ENCODE results near the gene BCL11A.

Gene BCL11A

GRCh38 chr2:60484133-60484645, 69.3 kb downstream of the BCL11A start:
- no peak for DNase-seq (ENCODE audit: low read depth)

- DNase-seq (ENCODE audit: low read depth) = no peak
Observed at GRCh38 chr2:60483401-60483800, 70.1 kb downstream of the BCL11A start.

DNA sequence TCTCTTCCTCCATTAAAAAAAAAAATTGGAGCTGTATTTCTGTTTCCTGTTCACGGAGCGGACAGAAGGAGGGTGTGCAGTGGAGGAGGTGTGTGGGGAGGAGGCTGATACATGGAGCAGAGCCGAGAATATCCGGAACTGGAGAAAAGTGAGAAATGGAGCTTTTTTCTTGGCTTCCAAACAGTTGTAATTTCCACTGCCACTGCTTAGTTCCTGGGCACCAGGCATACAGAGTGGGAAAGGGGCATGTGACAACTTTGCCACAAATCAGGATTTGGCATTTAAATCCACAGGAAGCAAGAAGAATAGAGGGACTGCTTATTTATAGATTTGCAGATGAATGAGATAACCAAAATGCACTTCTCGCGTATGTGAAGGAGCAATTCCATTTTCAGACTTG, 71.2 kb downstream of the BCL11A start:
- no peak for DNase-seq (ENCODE audit: low read depth)

DNA sequence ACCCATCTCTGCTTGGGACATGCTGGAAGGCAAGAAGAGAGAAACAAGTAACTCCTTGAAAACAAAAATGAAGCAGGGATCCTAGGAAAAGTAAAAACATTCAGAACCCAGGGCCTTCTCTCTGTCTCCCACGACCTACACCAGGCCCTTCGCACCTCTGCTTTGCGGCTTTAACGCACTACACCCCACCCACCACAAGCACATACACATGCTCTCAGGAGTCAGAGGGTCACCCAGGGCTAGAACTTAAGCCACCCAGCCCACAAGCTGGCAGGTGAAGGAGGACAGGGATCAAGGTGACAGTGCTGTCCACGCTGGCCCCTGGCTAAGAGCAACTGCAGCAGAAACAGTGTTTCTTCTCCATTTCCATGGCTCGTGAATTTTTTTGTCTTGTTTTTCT, 72.2 kb downstream of the BCL11A start:
- DNase-seq (ENCODE audit: low read depth) = no peak

DNA sequence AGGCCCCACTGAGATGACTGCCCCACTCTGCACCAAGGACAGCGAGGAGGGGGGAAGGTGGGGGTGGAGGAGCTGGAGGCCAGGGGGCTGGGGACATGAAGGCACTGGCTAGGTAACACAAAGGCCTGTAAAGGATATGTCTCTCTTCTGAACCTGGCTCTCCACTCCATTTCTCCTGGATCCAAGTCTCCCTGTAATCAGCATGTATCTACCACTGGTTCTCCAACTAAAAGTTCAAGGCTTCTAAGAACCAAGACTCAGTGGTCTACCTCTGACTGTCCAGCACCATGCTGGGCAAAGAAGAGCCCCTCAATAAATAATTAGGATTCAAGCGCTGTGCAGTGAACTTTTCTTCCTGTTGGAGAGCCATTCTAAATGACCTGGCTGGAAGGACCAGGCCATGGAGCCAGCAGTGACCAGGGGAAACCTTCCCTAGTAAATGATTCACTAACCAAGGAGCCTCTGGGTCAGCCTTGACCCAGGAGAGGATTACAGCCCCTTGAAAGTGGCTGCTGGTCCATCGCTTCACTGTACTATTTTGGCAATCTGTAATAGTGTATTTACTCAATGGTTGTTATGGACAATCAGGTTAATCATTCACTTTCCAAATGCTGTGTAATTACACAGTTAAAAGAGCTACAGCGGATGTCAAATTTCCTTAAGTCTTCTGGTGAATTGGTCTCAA, 73.2 kb downstream of the BCL11A start:
- DNase-seq (ENCODE audit: low read depth) = no peak

DNA sequence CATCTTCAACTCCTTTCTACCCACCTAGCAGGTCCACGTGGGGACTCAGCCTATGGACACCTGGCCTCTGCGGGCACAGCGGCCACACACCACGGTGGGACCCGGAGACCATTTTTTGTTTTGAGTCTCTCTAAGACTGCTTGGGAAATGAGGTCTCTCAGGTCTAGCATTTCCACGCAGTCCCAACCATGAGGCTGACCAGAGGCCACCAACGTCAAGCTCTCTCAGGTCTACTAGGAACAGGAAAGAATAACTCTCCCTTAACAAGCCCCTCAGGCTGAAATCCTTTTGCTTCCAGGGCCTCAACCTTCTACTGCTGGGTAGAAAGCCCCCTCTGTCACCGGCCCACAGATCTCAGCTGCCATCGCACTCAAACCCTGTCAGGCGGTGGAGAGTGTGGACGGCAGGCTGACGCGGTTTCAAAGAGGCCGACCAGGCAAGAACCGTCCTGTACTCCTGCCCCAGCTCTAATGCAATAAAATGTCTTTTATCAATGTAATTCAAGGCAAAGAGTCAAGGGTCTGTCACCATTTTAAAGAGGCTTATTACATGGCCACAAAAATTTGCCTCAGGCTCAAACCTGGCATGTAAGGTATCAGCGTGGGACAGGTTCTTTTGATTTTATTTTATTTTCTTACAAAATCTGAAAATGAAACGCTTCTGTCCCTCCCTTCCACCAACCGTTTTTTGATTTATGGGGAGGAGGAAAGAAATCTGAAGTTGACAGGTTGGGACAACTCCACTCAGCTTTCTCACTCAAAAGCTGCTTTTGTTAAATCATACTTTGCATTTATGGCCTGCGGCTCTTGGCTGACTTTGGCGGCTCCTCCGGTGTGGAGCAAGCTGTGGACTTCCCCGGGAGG, 74.0 kb downstream of the BCL11A start:
- DNase-seq (ENCODE audit: low read depth) = no peak

GRCh38 chr2:60478660-60479059, 74.8 kb downstream of the BCL11A start:
- DNase-seq (ENCODE audit: low read depth) = no peak

DNA sequence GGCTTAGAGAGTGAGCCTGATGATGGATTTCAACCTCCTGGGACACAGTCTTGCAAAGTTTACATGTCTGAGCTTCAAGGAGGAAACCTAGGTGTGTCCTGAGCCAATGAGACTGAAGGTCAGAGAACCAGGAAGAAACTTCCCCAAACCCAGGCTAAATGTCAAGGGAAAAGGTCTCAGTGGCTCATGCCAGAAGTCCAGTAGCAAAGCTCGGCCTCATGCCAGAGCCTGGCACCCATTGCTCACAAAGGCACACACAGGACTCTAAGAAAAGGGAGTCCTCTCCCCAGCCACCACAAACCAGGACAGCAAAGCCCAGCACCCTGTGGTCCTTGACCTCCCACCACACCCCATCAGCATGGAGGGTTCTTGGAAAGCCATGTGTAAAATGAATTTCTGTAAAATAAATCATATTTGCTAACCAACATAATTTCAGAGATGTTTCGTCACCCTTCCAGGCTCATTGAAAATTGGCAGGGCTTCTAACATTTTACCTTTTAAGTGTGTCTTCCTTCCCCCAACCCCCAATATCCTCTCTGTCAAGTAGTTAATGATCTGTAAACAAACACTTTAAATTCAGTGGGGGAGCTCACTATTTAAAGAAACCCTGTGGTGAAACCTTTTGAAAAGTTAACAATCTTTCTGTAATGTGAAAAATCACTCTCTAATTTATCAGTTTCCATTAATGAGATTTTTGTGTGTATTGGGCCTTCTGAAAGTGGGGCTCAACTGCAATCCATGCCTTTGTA, 77.1 kb downstream of the BCL11A start:
- no peak for DNase-seq (ENCODE audit: low read depth)

DNA sequence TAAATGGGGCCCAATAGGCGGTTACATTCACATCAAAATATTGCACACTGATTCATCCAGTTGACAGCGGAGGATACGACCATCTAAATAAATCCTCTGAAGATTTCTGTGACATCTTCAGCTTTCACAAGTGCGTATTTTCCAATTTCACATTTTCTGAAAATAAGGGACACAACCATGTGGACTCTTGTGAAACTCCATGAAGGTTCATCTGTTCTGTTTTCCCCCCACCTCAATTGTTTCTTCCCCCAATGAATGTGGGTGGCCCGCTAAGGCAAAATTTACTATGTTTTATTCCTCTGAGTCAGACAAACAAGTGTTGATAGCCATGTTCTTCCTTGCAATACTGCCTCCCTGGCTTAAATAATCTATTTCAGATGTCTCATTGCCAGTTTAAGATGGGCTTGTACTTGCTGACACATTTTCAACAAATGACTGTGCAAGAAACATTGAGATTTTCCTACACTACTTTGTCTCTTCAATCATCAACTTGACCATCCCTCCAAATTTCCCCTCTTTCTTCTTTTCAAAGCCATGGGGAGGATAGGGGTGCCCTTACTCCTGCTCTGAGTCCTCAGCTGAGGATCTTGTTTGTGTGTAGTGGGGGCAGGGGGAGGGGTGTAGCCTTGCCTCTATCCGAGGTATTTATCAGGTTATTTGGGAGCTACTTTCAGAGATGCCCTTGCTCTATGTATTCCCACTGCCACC, 78.2 kb downstream of the BCL11A start:
- DNase-seq (ENCODE audit: low read depth) = no peak

DNA sequence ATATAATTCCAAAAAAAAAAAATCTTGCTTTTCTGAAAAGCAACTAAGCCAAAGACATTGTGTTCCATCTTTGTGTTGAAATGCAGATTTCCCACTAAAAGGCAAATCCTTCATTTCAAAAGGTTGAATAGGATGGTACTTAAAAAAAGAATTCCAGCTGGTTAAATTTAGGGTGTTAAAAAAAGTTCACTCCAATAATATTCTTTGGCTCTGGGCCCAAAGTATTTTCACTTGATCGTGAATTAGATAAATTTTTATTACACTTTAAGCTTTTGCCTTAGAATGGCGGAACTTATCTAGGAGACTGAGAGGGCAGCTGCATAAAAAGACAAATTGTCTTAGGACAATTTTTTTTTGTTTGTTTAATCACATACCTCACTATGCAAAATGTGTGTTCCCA, 79.2 kb downstream of the BCL11A start:
- no peak for DNase-seq (ENCODE audit: low read depth)

DNA sequence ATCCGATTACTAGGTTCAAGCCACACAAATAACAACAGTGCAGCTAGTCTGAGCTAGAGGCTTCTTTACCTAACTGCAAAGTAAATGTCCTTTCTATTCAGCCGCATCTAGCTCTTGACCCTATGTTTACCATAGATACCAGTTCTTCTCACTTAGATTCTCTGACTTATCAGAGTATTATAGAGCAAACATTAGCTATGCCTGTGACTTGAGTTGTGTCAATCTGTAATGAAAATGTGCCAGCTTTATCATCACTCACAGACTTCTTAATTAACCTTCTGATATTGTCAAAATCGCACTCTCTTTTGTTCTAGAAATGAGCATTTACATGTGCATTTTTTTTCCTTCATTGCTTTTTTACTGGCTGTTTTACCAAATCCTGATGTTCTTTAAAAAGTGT, 79.9 kb downstream of the BCL11A start:
- no peak for DNase-seq (ENCODE audit: low read depth)

GRCh38 chr2:60472663-60473289, 80.7 kb downstream of the BCL11A start:
- no peak for DNase-seq (ENCODE audit: low read depth)

- no peak for DNase-seq (ENCODE audit: low read depth)
Observed at GRCh38 chr2:60472041-60472440, 81.4 kb downstream of the BCL11A start.

DNA sequence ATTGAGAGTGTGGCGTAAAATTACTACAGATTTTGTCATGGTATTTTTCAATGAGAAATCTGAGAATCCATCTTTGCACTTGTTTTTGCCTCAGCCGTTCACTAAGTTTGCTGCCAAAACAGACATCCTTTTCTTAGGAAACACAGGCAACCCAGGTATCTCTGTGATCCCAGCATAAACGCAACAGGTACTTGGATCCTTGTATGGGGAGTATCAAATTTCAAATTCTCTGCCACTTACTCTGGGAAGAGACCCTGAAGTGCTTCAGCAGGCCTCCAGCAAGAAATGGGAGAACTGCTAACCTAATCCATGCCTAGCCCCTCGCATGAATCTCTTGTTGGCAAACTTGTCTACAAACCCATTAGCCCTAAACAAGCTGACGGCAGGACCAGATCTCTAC, 83.1 kb downstream of the BCL11A start:
- no peak for DNase-seq (ENCODE audit: low read depth)

- no peak for DNase-seq (ENCODE audit: low read depth)
Observed at GRCh38 chr2:60469536-60470317, 83.7 kb downstream of the BCL11A start.

DNA sequence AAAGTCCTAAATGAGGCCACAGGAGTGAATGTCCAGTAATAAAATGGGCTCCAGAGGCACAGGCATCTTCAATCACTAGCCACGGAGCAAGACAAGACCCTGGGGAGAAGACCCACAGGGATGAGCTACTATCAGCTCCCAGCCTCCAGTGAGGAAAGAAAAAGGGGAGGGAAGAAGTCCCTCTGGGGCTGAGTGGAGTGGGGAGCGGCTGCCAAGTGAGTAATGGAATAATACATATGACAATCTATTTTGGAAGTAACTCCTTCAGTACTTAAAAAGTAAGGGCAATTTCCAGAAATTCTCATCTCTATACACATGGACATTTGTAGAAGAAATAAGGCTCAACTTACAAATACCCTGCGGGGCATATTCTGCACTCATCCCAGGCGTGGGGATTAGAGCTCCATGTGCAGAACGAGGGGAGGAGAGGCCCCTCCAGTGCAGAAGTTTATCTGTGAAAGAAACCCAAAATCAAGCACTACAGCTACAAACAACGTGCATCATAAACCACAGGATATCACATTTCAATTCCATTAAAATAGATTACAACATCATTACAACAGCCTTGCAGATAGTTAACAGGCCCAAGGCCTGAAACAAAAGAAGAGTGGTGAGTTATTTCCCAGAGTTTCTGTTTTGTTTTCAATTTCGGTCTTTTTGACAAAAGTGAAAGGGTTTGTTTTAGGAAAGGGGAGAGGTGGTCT, 84.9 kb downstream of the BCL11A start:
- no peak for DNase-seq (ENCODE audit: low read depth)

DNA sequence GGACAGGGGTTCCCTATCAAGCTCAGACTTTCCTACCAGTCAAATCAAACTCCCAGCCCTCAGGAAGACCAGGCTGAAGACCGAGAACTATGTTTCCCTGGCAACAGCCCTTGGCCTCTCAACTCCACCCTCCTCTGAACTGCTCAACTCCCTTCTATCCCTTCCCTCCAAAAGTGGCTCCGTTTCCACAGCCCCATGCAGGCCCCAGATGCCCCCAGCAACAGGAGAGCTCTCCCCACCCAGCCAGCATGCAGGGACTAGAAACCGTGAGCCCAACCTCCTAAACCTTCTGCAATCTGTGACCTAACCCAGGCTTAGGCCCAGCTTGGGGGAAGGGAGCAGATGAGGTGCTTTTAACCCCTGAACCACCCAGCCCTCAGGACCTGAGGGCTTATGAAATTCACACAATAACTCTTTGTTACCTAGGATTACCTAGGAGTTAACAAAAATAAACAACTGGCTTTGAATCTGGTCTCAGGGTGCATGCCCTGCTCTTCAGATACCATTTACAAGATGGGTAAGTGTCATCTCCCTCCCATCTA, 87.2 kb downstream of the BCL11A start:
- no peak for DNase-seq (ENCODE audit: low read depth)

DNA sequence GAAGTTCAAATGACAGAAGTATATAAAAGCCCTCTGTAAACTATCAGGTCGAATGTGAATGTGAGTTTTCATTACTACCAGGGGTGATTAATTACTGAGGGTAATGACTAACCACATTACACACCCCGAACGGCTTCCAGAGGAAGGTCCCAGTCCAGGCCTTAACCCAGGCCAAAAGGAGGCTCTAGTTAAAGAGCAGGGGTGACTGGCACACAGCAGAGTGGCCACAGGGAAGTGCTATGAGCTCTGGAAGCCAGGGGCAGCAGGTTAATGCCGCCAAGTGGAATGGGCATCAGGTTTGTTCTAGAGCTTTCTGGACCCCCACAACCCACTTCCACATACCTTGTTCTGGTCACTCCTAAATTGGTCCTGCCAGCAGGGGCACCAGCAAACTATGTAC, 87.7 kb downstream of the BCL11A start:
- DNase-seq (ENCODE audit: low read depth) = no peak

DNA sequence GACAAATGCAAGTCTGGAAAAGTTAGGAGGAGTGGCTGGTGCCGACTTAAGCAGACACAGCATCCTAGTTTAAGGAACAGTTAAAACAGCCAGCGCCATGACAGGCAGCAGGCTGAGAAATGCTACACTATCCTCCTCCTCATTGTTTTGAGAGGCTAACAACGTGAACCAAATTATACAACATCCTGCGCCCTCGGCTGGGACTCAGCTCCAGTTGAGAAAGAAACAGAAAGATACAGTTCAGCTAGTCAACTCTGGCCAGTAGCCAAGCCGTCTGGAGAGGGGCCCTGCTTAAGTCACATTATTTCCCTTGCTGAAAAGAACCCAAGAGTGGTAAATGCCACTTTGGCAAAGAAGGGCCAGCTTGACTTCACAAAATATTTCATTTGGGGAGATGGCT, 90.2 kb downstream of the BCL11A start:
- no peak for DNase-seq (ENCODE audit: low read depth)
